Stimulated activated naive B cell treated with anti-CD40 and anti-IgM and Interleukin-4, amounts not matched to agents 10 μg/mL and 1 μg/mL and 100 μg/mL, for 72 hours (primary cell): ENCODE measurements around the gene GNAS.

Experiments used
- ATAC-seq, 2 donors: fragments of 150-1000 bp; cut with Tn5 transposase; replicated peaks; 2 replicates each; pipeline ENCODE4 v1.10.0; 2021; ENCODE audit warnings: moderate library complexity in 1 of 2
- DNase-seq: peaks from one replicate; pipeline ENCODE4 v3.0.0; 2021
- H3K27ac Mint-ChIP-seq: one replicate; pipeline ENCODE4 v1.8.0; 2022; ENCODE audit warnings: mild to moderate bottlenecking, mixed read lengths
- H3K27me3 Mint-ChIP-seq, 2 donors: one replicate each; pipeline ENCODE4 v1.8.0; 2022; ENCODE audit warnings: mixed read lengths in 2 of 2
- H3K36me3 Mint-ChIP-seq, 2 donors: one replicate each; pipeline ENCODE4 v1.8.0; 2022; ENCODE audit warnings: mixed read lengths in 2 of 2, mild to moderate bottlenecking in 1 of 2
- H3K4me1 Mint-ChIP-seq, 2 donors: one replicate each; pipeline ENCODE4 v1.8.0; 2022; ENCODE audit warnings: mixed read lengths in 2 of 2, mild to moderate bottlenecking in 1 of 2
- H3K4me3 Mint-ChIP-seq, 2 donors: one replicate each; pipeline ENCODE4 v1.8.0; 2022; ENCODE audit warnings: mild to moderate bottlenecking in 2 of 2, mixed read lengths in 2 of 2, moderate library complexity in 1 of 2
- H3K9me3 Mint-ChIP-seq, 2 donors: one replicate each; pipeline ENCODE4 v1.8.0; 2022; ENCODE audit warnings: mixed read lengths in 2 of 2, mild to moderate bottlenecking in 1 of 2

GNAS gene

DNA sequence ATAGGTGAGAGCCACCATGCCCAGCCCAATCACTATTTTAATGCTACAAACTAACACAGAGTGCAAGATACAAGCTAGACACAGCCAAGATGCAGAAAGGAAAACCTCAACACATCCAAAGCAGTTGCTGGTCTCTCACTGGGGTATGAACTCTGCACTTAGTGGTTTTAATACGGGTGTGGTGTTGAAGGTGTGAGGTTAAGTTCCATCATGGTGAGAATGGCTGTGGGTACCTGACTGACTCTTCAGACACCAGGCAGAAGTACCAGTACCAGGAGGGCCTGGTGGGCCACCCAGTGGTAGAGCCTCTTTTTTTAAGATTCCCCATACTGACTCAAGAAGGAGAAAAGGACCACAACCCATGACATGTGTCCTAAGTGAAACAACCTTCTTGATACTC is 14.8 kb upstream of the GNAS start:
- DNase-seq, result no peak
- ATAC-seq, result no peak
- Mint-ChIP-seq H3K9me3 (no peaks in the 10 kb centered on the region), H3K27ac (no peak overlapping the region), H3K36me3 (peaks cover 3 to 17% of the 10 kb centered on the region in 2 donors), H3K27me3 (peaks cover 45 to 53% of the 10 kb centered on the region in 2 donors), H3K4me1 (peaks cover 9 to 23% of the 10 kb centered on the region in 2 donors), H3K4me3 (no peak overlapping the region)

DNA sequence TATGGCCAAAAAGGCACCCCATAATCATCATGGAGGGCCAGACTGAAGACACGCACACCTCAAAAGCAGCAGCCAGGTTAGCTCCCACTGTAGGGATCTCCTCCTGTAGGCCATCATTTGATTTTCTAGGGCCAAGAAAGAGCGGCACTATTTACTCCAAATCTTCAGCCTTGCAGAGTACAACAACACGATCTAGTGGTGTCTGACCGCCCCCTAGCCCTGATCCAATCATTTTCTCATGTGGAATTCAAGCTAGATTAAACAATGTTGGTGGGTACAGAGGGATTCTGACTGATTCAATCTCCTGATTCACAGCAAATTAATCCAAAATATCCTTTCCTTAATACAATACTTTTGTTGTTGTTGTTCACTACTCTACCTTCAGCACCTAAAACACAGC is 14.3 kb upstream of the GNAS start:
- H3K4me1 Mint-ChIP-seq, result peaks cover 12 to 23% of the 10 kb centered on the region in 2 donors
- ATAC-seq (no peak), DNase-seq (no peak)
- H3K9me3 Mint-ChIP-seq, result no peaks in the 10 kb centered on the region
- peaks cover 49 to 53% of the 10 kb centered on the region in 2 donors for H3K27me3 Mint-ChIP-seq
- H3K4me3 Mint-ChIP-seq, result no peak overlapping the region
- peaks cover 3 to 17% of the 10 kb centered on the region in 2 donors for H3K36me3 Mint-ChIP-seq
- no peak overlapping the region for H3K27ac Mint-ChIP-seq

DNA sequence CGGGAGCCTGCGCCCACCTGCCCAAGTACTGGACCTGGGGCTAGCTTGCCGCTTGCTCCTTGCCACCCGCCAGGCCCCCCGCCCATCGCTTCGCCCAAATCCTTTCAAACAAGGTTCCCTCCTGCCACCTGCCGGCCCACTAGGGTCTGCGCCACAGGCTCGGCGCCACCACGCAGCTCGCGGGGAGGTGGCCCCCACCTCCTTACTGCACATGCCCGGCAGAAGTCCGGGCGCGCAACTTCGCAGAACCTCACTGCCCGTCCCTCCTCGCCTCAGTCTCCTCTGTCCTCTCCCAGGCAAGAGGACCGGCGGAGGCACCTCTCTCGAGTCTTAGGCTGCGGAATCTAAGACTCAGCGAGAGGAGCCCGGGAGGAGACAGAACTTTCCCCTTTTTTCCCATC is 13.0 kb upstream of the GNAS start:
- ATAC-seq, result peak; percentile 60 to 73

DNA sequence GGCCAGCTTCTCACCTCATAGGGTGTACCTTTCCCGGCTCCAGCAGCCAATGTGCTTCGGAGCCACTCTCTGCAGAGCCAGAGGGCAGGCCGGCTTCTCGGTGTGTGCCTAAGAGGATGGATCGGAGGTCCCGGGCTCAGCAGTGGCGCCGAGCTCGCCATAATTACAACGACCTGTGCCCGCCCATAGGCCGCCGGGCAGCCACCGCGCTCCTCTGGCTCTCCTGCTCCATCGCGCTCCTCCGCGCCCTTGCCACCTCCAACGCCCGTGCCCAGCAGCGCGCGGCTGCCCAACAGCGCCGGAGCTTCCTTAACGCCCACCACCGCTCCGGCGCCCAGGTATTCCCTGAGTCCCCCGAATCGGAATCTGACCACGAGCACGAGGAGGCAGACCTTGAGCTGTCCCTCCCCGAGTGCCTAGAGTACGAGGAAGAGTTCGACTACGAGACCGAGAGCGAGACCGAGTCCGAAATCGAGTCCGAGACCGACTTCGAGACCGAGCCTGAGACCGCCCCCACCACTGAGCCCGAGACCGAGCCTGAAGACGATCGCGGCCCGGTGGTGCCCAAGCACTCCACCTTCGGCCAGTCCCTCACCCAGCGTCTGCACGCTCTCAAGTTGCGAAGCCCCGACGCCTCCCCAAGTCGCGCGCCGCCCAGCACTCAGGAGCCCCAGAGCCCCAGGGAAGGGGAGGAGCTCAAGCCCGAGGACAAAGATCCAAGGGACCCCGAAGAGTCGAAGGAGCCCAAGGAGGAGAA is 12.3 kb upstream of the GNAS start:
- Mint-ChIP-seq H3K4me1 (peaks cover 12 to 23% of the 10 kb centered on the region in 2 donors), H3K9me3 (no peaks in the 10 kb centered on the region), H3K36me3 (peaks cover 3 to 17% of the 10 kb centered on the region in 2 donors), H3K27ac (peak overlapping the region; percentile 76), H3K27me3 (peaks cover 50 to 65% of the 10 kb centered on the region in 2 donors), H3K4me3 (peak overlapping the region; percentile 47 to 75)
- DNase-seq, result no peak
- ATAC-seq, result no peak

More for the DNA sequence above, 13.0 kb upstream of the GNAS start:
- peaks cover 12 to 23% of the 10 kb centered on the region in 2 donors for H3K4me1 Mint-ChIP-seq
- DNase-seq, result peak; percentile 31
- peaks cover 3 to 17% of the 10 kb centered on the region in 2 donors for H3K36me3 Mint-ChIP-seq
- peaks cover 46 to 60% of the 10 kb centered on the region in 2 donors for H3K27me3 Mint-ChIP-seq
- H3K9me3 Mint-ChIP-seq, result no peaks in the 10 kb centered on the region
- H3K27ac Mint-ChIP-seq, result no peak overlapping the region
- peak overlapping the region; percentile 47 to 65 for H3K4me3 Mint-ChIP-seq

DNA sequence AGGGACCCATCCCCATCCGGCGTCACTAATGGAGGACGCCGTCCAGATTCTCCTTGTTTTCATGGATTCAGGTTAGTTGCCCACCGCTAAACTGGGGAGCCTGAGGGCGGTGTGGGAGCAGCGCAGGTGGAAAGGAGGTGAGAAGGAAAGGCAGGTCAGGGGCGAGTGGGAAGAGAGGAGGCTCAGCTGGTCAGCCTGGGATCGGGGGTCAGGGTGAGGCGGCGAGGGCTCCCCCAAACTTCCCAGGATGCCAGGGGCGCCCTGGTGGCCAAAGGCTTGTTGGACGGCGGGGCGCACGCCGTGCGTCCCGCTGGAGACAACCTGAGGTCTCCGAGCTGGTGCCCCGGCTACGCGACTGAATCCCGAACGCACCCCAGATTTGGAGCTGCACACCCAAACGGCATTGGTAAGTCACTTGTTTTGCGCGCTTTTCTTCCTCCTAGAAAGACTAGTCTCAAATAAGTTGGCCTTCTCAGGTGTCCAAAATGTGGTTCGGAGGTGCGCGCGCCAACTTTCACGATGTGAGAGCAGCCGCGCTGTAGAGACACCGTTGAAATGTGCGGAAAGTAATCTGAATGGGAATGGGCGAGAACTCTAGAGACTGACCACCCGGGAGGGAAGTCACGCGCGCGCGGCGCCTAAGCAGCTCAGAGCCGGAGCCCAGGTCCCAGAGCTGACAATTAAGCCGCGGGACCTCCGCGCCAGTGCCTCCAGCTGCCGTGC is 11.5 kb upstream of the GNAS start:
- H3K36me3 Mint-ChIP-seq, result peaks cover 3 to 17% of the 10 kb centered on the region in 2 donors
- peak overlapping the region; percentile 82 for H3K27ac Mint-ChIP-seq
- DNase-seq (no peak), ATAC-seq (no peak)
- H3K27me3 Mint-ChIP-seq, result peaks cover 54 to 67% of the 10 kb centered on the region in 2 donors
- H3K4me3 Mint-ChIP-seq, result peak overlapping the region in 1 of 2 donors; percentile 25
- H3K4me1 Mint-ChIP-seq, result peaks cover 12 to 20% of the 10 kb centered on the region in 2 donors
- no peaks in the 10 kb centered on the region for H3K9me3 Mint-ChIP-seq

DNA sequence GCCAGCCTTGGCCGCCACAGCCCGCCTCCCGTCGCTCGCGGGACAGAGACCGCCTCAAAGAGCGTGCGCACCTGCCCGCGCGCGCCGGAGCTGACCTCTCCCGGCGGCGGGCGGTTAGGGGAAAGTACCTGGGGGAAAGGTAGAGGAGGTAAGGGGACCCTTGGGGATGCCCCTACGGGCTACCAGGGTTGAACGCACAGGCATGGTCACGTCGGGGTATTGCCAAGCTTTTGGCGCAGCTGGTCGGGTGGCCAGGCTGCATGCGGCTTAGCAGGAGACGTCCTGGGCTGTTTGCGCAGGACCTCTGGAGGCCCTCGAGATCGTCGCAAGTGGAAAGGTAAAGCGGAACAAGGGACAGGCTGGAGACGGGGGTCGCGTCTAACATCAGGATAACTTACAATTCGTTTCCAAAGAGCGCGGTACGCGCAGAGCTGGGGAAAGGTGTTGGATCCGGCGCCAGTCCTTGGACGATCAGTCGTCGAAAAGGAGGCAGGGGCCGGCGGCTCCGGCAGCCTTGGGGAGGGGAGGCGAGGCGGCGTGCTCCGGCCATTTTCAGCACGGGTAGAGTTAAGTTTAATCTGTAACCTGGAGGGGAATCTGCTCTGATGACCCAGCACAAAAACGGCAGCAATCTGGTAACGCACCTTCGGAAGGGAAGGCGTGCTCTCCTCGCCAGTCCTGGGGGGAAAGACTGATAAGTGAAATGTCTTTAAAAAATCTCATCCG is 10.8 kb upstream of the GNAS start:
- peaks cover 49 to 64% of the 10 kb centered on the region in 2 donors for H3K27me3 Mint-ChIP-seq
- peak overlapping the region; percentile 82 for H3K27ac Mint-ChIP-seq
- no peak for DNase-seq
- no peak for ATAC-seq
- no peaks in the 10 kb centered on the region for H3K9me3 Mint-ChIP-seq
- H3K4me3 Mint-ChIP-seq, result no peak overlapping the region
- peaks cover 12 to 18% of the 10 kb centered on the region in 2 donors for H3K4me1 Mint-ChIP-seq
- H3K36me3 Mint-ChIP-seq, result peaks cover 3 to 17% of the 10 kb centered on the region in 2 donors

DNA sequence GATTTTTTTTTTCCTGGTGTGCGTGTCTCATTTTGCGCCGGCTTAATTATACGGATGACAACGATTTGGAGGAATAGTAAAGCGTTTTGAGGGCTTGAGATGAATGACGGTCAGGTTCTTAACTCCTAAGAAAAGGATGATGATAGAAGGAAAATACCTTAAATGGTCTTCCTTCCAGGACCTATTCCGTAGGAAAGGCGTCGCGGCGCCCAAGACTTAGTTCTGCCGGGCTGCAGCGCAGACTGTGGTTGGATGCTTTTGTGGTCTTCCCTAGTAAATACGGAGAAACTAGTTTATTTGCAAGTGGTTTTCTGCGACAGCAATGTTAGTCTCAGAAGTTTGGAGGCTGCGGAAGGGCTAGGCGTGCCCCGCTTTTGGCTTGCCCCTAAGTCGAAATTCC is 10.2 kb upstream of the GNAS start:
- H3K27ac Mint-ChIP-seq, result peak overlapping the region; percentile 82
- peaks cover 3 to 17% of the 10 kb centered on the region in 2 donors for H3K36me3 Mint-ChIP-seq
- DNase-seq, result no peak
- peaks cover 15 to 24% of the 10 kb centered on the region in 2 donors for H3K4me1 Mint-ChIP-seq
- H3K27me3 Mint-ChIP-seq, result peaks cover 48 to 68% of the 10 kb centered on the region in 2 donors
- no peak overlapping the region for H3K4me3 Mint-ChIP-seq
- ATAC-seq, result no peak
- no peaks in the 10 kb centered on the region for H3K9me3 Mint-ChIP-seq

DNA sequence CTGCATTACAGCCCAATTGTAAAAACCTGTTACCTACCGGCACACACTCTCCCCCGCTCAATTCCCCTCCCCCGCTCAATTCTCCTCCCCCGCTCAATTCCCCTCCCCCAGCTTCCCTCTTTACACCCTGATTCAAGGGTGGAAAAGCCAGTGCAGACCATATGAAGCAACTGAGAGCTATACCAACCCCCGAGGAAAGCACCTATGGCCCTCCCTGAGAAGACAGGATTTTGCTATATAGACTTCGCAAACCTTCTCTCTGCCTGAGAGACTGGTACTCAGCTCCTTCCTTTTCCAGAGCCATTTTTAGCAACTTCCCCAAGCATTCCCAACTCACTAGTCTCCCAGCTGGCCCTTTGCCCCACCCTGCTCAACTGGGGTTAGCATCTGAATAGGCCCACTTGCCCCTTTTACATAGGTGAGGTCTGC is 9.4 kb upstream of the GNAS start:
- no peak for ATAC-seq
- Mint-ChIP-seq H3K9me3 (no peaks in the 10 kb centered on the region), H3K4me3 (no peak overlapping the region), H3K27ac (no peak overlapping the region), H3K4me1 (peaks cover 20 to 32% of the 10 kb centered on the region in 2 donors), H3K27me3 (peaks cover 48 to 59% of the 10 kb centered on the region in 2 donors), H3K36me3 (peaks cover 3 to 17% of the 10 kb centered on the region in 2 donors)
- DNase-seq, result no peak

DNA sequence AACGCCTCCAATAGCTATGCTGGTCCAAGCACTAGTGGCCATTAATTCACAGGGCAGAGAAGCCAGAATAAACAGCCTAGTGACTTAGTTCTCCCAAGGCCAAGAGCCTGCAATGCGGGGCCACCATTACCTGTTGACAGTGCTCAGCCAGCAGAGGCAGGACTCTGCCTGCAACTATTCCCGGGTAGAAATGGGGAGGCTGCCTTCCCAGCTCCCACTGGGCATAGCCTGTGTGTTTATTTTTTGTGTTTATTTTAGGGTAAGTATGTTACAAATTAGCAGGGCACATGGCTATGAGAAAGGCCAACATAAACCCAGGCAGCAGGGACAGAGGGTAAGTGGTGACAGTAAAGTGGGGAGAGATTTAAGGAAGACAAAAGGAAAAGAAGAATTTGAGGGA is 6.8 kb upstream of the GNAS start:
- no peak overlapping the region for H3K4me3 Mint-ChIP-seq
- no peak for ATAC-seq
- peaks cover 6 to 12% of the 10 kb centered on the region in 2 donors for H3K36me3 Mint-ChIP-seq
- peaks cover 0 to 2% of the 10 kb centered on the region in 2 donors for H3K9me3 Mint-ChIP-seq
- peaks cover 18 to 30% of the 10 kb centered on the region in 2 donors for H3K4me1 Mint-ChIP-seq
- DNase-seq, result no peak
- no peak overlapping the region for H3K27ac Mint-ChIP-seq
- peaks cover 49 to 58% of the 10 kb centered on the region in 2 donors for H3K27me3 Mint-ChIP-seq

DNA sequence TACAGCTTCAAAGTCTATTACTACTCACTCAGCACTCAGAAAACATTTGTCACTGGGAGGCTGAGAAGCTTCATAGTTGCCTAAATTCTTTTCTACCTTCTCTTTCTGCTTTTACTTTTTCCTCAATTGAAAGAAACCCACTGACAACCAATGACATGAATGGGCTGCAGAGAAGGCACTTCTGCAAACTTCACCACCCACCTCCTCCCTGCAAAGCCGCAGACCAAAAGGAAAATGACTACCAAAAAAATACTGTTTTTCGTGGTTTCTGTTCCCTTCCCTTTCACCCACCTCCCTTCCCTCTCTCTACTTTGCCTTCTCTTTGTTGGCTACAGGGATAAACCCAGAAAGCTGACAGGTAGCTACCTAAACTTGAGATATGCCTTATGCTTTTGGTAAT is 5.1 kb upstream of the GNAS start:
- Mint-ChIP-seq H3K27ac (no peak overlapping the region), H3K4me3 (peak overlapping the region in 1 of 2 donors; percentile 50), H3K9me3 (peaks cover 0 to 7% of the 10 kb centered on the region in 2 donors), H3K4me1 (peaks cover 27 to 44% of the 10 kb centered on the region in 2 donors), H3K27me3 (peaks cover 44 to 58% of the 10 kb centered on the region in 2 donors), H3K36me3 (peaks cover 5% of the 10 kb centered on the region in 2 donors)
- DNase-seq (no peak), ATAC-seq (peak; percentile 46 to 53)

DNA sequence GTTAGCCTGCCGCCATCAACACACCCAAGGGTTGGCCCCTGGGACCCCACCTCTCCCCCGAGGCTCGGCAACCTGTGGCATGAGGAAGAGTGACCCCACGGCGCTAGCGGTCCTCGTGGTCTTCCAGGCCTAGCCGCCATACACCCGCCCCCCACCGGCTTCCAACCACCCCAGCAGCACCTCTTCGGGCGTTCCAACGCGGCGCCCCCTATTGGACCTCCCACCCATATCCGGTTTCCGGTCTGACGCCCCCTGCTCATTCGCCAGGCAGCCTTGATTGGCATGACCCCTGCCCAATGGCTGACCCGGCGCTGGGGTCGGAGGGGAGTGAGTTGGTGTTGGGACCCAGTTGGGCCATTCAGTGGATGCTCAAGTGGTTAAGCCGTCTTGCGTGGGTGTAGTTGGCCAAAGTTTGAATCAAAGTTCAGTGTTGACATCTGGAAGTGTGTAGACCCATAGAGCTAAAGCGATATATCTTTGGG is 1.8 kb upstream of the GNAS start, which contains the start of gene GNAS-AS1:
Gene GNAS-AS1, minus strand, starts transcription at position 210 of the 482 bp plus-strand sequence.
- peak; percentile 78 for DNase-seq
- Mint-ChIP-seq H3K36me3 (peaks cover 5% of the 10 kb centered on the region in 2 donors), H3K9me3 (peaks cover 0 to 7% of the 10 kb centered on the region in 2 donors), H3K4me3 (peak within 1 kb of the TSS; percentile 87 to 92), H3K27me3 (peaks cover 35 to 65% of the 10 kb centered on the region in 2 donors), H3K27ac (peak within 1 kb of the TSS; percentile 63), H3K4me1 (peaks cover 28 to 54% of the 10 kb centered on the region in 2 donors)
- ATAC-seq, result peak; percentile 85 to 88

DNA sequence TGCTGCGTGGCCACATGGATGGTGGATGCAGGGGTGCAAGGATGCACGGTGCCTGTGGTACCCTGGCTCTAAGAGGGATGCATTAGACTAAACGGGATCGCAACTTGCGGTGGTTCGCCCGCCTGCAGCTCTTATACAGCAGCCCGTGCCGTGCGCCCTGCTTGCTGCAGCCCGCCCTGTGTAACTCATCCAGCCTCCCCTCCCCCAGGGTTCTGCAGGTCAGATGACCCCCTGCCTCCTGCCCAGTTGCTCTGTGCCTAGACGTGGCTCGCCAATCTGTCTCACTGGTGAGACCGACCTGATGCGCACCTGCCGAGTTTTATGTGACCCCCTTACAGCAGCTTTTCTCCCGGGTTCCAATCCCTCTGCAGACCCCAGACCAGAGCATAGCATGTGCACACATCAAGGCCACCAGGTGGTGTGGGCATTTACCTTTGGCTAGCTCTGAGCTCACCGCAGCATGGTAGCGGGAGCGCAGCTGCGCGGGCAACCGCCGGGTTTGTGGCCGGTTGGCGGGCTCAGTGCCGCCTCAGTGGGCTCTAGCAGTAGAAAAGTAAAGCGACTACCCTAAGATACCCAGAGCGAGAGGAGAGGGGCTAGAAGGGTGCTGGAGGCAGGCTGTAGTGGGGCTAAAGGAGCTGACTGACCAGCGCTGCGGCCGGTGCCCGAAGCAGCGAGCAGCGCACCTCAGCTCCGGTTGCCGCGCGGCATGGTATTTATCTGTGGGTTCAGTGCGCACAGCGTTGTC is 1.1 kb upstream of the GNAS start:
- no peak for ATAC-seq
- Mint-ChIP-seq H3K27ac (no peak overlapping the region), H3K9me3 (peaks cover 0 to 7% of the 10 kb centered on the region in 2 donors), H3K36me3 (peaks cover 5% of the 10 kb centered on the region in 2 donors), H3K4me3 (peak overlapping the region; percentile 87 to 92), H3K4me1 (peaks cover 30 to 59% of the 10 kb centered on the region in 2 donors), H3K27me3 (peaks cover 37 to 66% of the 10 kb centered on the region in 2 donors)
- DNase-seq, result no peak

DNA sequence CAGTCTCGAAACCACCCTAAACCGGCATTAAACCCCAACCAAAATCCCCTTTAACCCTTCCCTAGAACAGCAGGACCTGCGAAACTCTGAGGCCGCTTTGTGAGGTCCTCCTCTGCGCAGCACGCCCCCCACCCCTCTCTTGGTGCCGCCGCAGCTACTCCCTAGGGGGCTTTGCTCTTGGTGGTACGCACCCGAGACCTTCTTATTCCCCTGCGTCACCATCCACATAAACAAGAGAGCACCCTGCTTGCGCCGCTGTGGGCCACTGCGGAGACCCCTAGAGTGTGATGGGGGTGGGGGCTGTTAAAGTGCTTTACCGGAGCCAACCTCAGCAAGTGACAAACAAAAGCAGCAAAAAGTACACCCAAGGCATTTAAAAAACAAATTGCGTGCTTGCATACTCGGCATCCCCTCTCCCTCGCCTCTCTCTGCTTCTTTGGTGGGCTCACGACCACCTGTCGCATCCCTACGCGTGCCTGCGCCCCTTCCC is 502 bp upstream of the GNAS start:
- H3K36me3 Mint-ChIP-seq, result peaks cover 5% of the 10 kb centered on the region in 2 donors
- DNase-seq (no peak), ATAC-seq (no peak)
- H3K27ac Mint-ChIP-seq, result peak overlapping the region; percentile 72
- H3K27me3 Mint-ChIP-seq, result peaks cover 41 to 67% of the 10 kb centered on the region in 2 donors
- H3K4me1 Mint-ChIP-seq, result peaks cover 29 to 56% of the 10 kb centered on the region in 2 donors
- H3K9me3 Mint-ChIP-seq, result peaks cover 0 to 7% of the 10 kb centered on the region in 2 donors
- peak overlapping the region; percentile 87 to 92 for H3K4me3 Mint-ChIP-seq
